Activated CD8-positive, alpha-beta memory T cell treated with anti-CD3 and anti-CD28 coated beads for 36 hours (primary cell): ENCODE data around the gene QRFP. TPM values are rescaled to one million over a fixed set of nuclear protein-coding genes. Genes with fewer than 3 reads are reported as not detected.
"Not testable (repeated sequence)": the region's sequence is repeated elsewhere in the genome, so short reads cannot be mapped to it uniquely, and the experiment has no call there.

Experiments
- CTCF ChIA-PET: fragments of 350-600 bp; sonication (Branson Sonifier 250); formaldehyde crosslinking; loops from one replicate; lab custom pipeline; 2021; ENCODE audit warnings: antibody characterized with exemption; lab: Charles Lee
- POLR2A ChIA-PET: fragments of 350-600 bp; sonication (Branson Sonifier 250); formaldehyde crosslinking; loops from one replicate; lab custom pipeline; 2021; ENCODE audit warnings: antibody characterized with exemption; lab: Charles Lee
- total RNA-seq, 2 experiments: library from RNA; stranded (reverse); gene quantifications; one replicate each; pipeline ENCODE4 v1.2.3, GENCODE V29; 2021

Gene QRFP
- total RNA-seq, 2 experiments from 2014 or later, result not detected

GRCh38 chr9:130921989-130922892 lies 25.6 kb upstream of the QRFP start:
- ChIA-PET CTCF (no interaction called here), POLR2A (no interaction called here)

GRCh38 chr9:130921300-130921988 lies 24.8 kb upstream of the QRFP start:
- POLR2A ChIA-PET, result no interaction called here
- CTCF ChIA-PET, result no interaction called here

- CTCF ChIA-PET, result no interaction called here
Measured at GRCh38 chr9:130920762-130921299, 24.2 kb upstream of the QRFP start.

GRCh38 chr9:130920233-130920632 lies 23.6 kb upstream of the QRFP start:
- CTCF ChIA-PET, result no interaction called here
- POLR2A ChIA-PET, result no interaction called here

More at GRCh38 chr9:130920762-130921299, 24.2 kb upstream of the QRFP start:
- POLR2A ChIA-PET, result no interaction called here

- ChIA-PET CTCF (no interaction called here), POLR2A (no interaction called here)
Measured at GRCh38 chr9:130919559-130920145, 23.0 kb upstream of the QRFP start.

GRCh38 chr9:130918826-130919558 lies 22.4 kb upstream of the QRFP start:
- POLR2A ChIA-PET, result no interaction called here

GRCh38 chr9:130918101-130918825 lies 21.7 kb upstream of the QRFP start:
- ChIA-PET POLR2A (no interaction called here), CTCF (interaction anchor here (0.6 kb wide), 1 partner anchor 59 kb away, joined by 5 read pairs; no protein-coding TSS in a partner anchor)

More at GRCh38 chr9:130918826-130919558, 22.4 kb upstream of the QRFP start:
- CTCF ChIA-PET, result interaction anchor here (0.6 kb wide), 1 partner anchor 60 kb away, joined by 5 read pairs; no protein-coding TSS in a partner anchor

- CTCF ChIA-PET, result no interaction called here
- POLR2A ChIA-PET, result no interaction called here
Measured at GRCh38 chr9:130917168-130917960, 20.8 kb upstream of the QRFP start.

- ChIA-PET CTCF (no interaction called here), POLR2A (no interaction called here)
Measured at GRCh38 chr9:130915096-130915447, 18.5 kb upstream of the QRFP start.

GRCh38 chr9:130914417-130915095 lies 17.9 kb upstream of the QRFP start:
- POLR2A ChIA-PET, result no interaction called here
- CTCF ChIA-PET, result no interaction called here

GRCh38 chr9:130913599-130914416 lies 17.2 kb upstream of the QRFP start:
- ChIA-PET CTCF (interaction anchor here (1.1 kb wide), 1 partner anchor 10 kb away, joined by 3 read pairs; no protein-coding TSS in a partner anchor), POLR2A (no interaction called here)

GRCh38 chr9:130912932-130913598 lies 16.5 kb upstream of the QRFP start:
- ChIA-PET POLR2A (no interaction called here), CTCF (interaction anchor here (0.7 to 1.1 kb wide), 2 partner anchors 10 to 49 kb away, joined by 3 read pairs; no protein-coding TSS in a partner anchor)

- POLR2A ChIA-PET, result no interaction called here
- CTCF ChIA-PET, result no interaction called here
Measured at GRCh38 chr9:130911254-130912049, 14.8 kb upstream of the QRFP start.

- CTCF ChIA-PET, POLR2A ChIA-PET: not testable (repeated sequence)
Measured at GRCh38 chr9:130910670-130911069, 14.1 kb upstream of the QRFP start.

- CTCF ChIA-PET, POLR2A ChIA-PET: not testable (repeated sequence)
Measured at GRCh38 chr9:130910041-130910440, 13.4 kb upstream of the QRFP start.
